ENCODE measurements around the gene GAN. TPM values are rescaled to one million over a fixed set of nuclear protein-coding genes. Genes with fewer than 3 reads are reported as not detected.
"Not testable (repeated sequence)": the region's sequence is repeated elsewhere in the genome, so short reads cannot be mapped to it uniquely, and the experiment has no call there.

GAN gene
- total RNA-seq, 1 donor from 2014 or later = 12.5 TPM

- DNase-seq (ENCODE audit: low read depth) = no peak
Measured at GRCh38 chr16:81310045-81310644, 4.6 kb upstream of the GAN start.

DNA sequence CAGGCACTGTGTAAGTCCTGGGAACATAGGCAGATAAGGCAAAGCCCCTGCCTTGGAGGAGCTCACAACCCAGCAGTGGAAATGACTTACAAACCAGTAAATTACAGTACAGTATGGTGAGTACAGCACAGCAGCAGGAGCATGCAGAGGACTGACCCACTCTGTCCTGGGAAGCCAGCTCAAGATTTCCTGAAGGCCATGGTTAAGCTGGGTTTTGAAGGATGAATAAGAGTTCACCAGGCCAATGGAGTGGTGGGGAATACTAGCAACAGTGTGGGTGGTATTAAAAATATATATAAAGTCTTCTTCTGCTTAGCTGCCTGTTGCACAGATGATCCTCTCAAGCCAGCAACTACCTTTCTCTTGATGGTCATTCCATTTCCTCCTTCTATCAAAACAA is 3.0 kb upstream of the GAN start:
- no peak for DNase-seq (ENCODE audit: low read depth)

GRCh38 chr16:81313701-81314602 is 810 bp upstream of the GAN start:
- peak; percentile 11 for DNase-seq (ENCODE audit: low read depth)

GRCh38 chr16:81315271-81316175 is 761 bp downstream of the GAN start:
- DNase-seq (ENCODE audit: low read depth) = peak; percentile 35

GRCh38 chr16:81316176-81316496 is 1.4 kb downstream of the GAN start:
- DNase-seq (ENCODE audit: low read depth) = no peak

GRCh38 chr16:81318711-81319110 is 3.9 kb downstream of the GAN start:
- no peak for DNase-seq (ENCODE audit: low read depth)

DNA sequence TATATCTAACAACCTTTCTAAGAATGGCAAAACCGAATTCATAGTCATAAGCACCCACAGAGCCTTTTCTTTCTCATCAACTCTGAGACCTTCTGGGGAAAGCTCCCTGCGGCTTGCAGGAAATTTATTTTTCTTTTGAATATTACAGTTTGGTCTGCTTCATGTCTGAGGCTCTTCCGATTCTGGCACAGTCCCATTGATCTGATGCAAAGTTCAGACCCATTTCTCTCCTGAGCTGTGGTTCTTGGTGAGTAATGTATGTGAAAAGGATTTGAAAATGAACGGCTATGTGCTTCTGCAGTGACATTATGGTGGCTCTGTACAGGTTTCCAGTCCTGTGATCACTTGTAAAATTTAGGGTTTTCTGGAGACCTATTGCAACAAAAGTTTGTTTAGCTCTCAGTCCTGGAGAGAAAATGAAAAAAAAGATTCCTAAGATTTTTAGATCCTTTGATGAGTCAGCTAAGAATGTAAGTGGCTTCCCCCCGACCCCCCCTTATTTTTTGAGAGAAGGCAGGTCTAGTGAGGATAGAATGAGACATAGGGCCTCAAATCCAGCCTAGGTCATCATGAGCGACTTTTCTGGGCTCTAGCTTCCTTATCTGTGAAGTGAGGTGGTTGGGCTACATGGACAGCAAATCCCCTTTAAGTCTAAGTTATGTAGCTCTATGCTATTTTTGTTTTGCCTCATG is 4.6 kb downstream of the GAN start:
- DNase-seq (ENCODE audit: low read depth) = peak; percentile 66

DNA sequence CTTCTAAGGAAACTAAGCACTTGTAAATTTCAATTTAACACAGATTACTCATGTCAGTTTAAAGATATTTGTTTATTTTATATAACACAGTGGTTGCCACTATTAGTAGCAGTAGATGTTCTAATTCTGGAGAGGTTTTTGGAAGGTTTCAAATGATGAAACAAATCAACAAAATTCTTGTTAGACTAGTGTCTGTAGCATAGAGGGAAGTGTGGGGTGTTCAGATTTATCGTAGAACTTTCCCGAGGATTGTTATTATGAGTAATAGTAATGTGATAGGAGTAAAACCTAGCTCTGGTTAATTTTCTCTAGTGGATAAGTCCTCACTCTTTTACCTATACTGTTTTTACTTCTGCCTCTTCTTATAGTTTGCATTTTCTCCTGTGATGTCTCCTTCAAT is 6.3 kb downstream of the GAN start:
- no peak for DNase-seq (ENCODE audit: low read depth)

- DNase-seq (ENCODE audit: low read depth) = no peak
Measured at GRCh38 chr16:81321536-81321935, 6.8 kb downstream of the GAN start.

DNA sequence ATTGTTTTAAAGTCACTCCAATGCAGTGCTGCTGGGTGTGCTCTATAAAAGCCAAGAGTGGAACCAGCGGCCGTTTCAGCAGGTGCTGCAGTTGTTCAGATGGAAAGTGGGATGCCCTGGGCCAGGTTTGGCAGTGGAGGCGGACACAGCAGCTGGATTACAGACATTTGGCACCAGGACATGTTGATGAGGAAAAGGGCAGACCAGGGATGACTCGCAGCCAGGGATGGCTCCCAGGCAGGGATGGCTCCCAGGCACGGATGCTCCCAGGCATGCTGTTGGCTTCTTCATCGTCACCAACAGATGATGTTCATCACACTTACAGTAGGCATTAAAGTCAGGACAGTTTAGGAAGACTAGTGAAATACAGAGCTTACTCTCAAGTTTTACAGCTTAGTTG is 10.0 kb downstream of the GAN start:
- no peak for DNase-seq (ENCODE audit: low read depth)

- no peak for DNase-seq (ENCODE audit: low read depth)
Measured at GRCh38 chr16:81327011-81327410, 12.2 kb downstream of the GAN start.

GRCh38 chr16:81327447-81328196 is 12.9 kb downstream of the GAN start:
- no peak for DNase-seq (ENCODE audit: low read depth)

DNA sequence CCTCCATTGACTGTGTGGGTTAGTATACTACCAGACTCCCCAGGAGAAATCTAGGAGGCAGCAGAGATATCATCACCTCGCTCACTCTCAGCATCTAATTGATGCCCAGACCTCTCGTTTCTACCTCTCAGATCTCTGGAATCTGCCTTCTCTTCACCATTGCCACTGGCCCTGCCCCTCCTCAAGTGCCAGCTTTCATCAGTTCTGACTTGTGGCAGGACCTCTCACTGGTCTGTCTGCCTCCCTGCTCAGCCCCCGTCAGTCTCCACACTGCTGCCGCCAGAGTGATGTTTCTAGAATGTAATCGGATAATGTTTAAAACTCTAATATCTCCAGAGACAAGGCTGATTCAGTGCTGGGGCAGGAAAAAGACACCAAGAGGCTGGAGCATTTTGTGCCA is 15.2 kb downstream of the GAN start:
- DNase-seq (ENCODE audit: low read depth) = no peak

- DNase-seq (ENCODE audit: low read depth) = no peak
Measured at GRCh38 chr16:81333356-81333755, 18.6 kb downstream of the GAN start.

GRCh38 chr16:81335669-81336068 is 20.9 kb downstream of the GAN start:
- no peak for DNase-seq (ENCODE audit: low read depth)

- DNase-seq (ENCODE audit: low read depth) = no peak
Measured at GRCh38 chr16:81337097-81337496, 22.3 kb downstream of the GAN start.

DNA sequence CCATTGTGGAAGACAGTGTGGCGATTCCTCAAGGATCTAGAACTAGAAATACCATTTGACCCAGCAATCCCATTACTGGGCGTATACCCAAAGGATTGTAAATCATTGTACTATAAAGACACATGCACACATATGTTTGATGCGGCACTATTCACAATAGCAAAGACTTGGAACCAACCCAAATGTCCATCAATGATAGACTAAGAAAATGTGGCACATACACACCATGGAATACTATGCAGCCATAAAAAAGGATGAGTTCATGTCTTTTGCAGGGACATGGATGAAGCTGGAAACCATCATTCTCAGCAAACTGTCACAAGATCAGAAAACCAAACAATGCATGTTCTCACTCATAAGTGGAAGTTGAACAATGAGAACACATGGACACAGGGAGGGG is 30.4 kb downstream of the GAN start:
- DNase-seq (ENCODE audit: low read depth) = not testable (repeated sequence)

- no peak for DNase-seq (ENCODE audit: low read depth)
Measured at GRCh38 chr16:81347425-81347824, 32.7 kb downstream of the GAN start.

DNA sequence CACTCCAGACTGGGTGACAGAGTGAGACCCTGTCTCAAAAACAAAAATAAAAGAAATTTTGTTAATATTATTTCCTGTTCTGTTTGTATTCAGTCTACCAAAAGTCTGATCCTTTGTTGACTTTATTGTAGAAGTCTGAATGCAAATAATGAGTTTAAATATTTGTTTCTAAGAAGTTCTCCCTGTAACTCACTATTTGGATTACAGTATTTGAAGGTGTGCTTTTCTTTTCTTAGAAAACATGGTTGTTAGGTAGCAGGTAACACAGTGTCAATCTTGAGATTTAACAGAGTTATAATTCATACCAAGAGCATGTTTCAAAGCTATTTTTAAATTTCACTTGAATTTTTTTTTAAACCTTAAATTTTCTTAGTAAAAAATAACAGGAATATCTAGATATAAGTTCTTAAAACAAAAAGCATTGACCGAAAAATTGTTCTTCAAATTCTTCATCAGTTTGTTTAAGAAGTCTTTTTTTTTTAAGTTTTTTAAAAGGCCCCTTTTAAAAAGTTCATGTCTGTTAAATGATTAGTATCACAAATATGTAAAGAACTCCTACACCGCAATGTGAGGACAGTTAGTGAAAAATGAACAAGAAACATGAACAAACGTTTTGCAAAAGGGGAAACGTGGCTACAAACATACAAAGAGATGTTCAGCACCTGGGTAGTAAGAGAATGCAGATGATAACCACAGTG is 35.0 kb downstream of the GAN start:
- no peak for DNase-seq (ENCODE audit: low read depth)

GRCh38 chr16:81350306-81350615 is 35.5 kb downstream of the GAN start:
- DNase-seq (ENCODE audit: low read depth) = no peak

- DNase-seq (ENCODE audit: low read depth) = no peak
Measured at GRCh38 chr16:81353895-81354294, 39.1 kb downstream of the GAN start.

Measured in renal cortical epithelial cell (primary cell).